ENCODE data around the gene SHANK2. TPM values are rescaled to one million over a fixed set of nuclear protein-coding genes. Genes with fewer than 3 reads are reported as not detected.

The SHANK2 gene
- polyA plus RNA-seq, 3 donors, result not detected

GRCh38 chr11:71204748-71205664 is 47.4 kb downstream of the SHANK2 start:
- intact Hi-C loops (cut with micrococcal nuclease), result no loop called here

GRCh38 chr11:71204294-71204693 is 48.1 kb downstream of the SHANK2 start:
- Mint-ChIP-seq H3K27me3 (ENCODE audit: low read depth in 3 of 3) (peaks cover 5 to 8% (median 6%) of the 10 kb centered on the region in 3 donors), H3K4me1 (no peaks in the 10 kb centered on the region), H3K36me3 (no peaks in the 10 kb centered on the region), H3K9me3 (peaks cover 0 to 7% (median 0%) of the 10 kb centered on the region in 7 donors), H3K4me3 (no peak overlapping the region), H3K27ac (no peak overlapping the region)
- no peaks in the 10 kb centered on the region for H3K4me1 ChIP-seq (ENCODE audit: control insufficient read depth in 1 of 2, insufficient read depth in 2 of 2, low read length in 2 of 2)
- no peak overlapping the region for H2AFZ ChIP-seq (ENCODE audit: insufficient read depth, low read depth, low read length, poor library complexity, severe bottlenecking)
- H3K4me2 ChIP-seq (replicated peaks; ENCODE audit: extremely low read depth, low read length, poor library complexity, severe bottlenecking), result no peak overlapping the region
- intact Hi-C loops (cut with micrococcal nuclease), result no loop called here
- no peaks in the 10 kb centered on the region for H3K36me3 ChIP-seq (replicated peaks in 1 of 2; ENCODE audit: control insufficient read depth in 1 of 2, insufficient read depth in 2 of 2, low read length in 2 of 2)
- no peak overlapping the region for H3K4me3 ChIP-seq (replicated peaks in 1 of 3; ENCODE audit: low read depth in 2 of 3, low read length in 3 of 3)
- WGBS (ENCODE audit: insufficient coverage), result 84% methylated on average over 12 of the region's 16 CpGs
- H3K27me3 ChIP-seq (ENCODE audit: control insufficient read depth in 2 of 2, insufficient read depth in 2 of 2, low read length in 2 of 2), result no peaks in the 10 kb centered on the region
- H3K9ac ChIP-seq (ENCODE audit: insufficient read depth, low read length, poor library complexity, severe bottlenecking), result no peak overlapping the region
- no peaks in the 10 kb centered on the region for H4K20me1 ChIP-seq (ENCODE audit: insufficient read depth, low read length)
- no peak overlapping the region for H3K27ac ChIP-seq (ENCODE audit: low read depth in 1 of 2, low read length in 2 of 2)
- H3K9me3 ChIP-seq (replicated peaks in 1 of 2; ENCODE audit: control insufficient read depth in 1 of 2, insufficient read depth in 1 of 2, low read length in 2 of 2), result no peaks in the 10 kb centered on the region
- no peak for TF ChIP-seq CTCF (IDR thresholded peaks at IDR 0.05)
- DNase-seq, result no peak
- H3K79me2 ChIP-seq (ENCODE audit: insufficient read depth, low read length), result no peaks in the 10 kb centered on the region

More at GRCh38 chr11:71204748-71205664, 47.4 kb downstream of the SHANK2 start:
- no peak overlapping the region for H3K4me2 ChIP-seq (replicated peaks; ENCODE audit: extremely low read depth, low read length, poor library complexity, severe bottlenecking)
- no peak for TF ChIP-seq CTCF (IDR thresholded peaks at IDR 0.05)
- H3K27me3 Mint-ChIP-seq (ENCODE audit: low read depth in 3 of 3), result peaks cover 5 to 10% (median 6%) of the 10 kb centered on the region in 3 donors
- H3K9ac ChIP-seq (ENCODE audit: insufficient read depth, low read length, poor library complexity, severe bottlenecking), result no peak overlapping the region
- H3K27me3 ChIP-seq (ENCODE audit: control insufficient read depth in 2 of 2, insufficient read depth in 2 of 2, low read length in 2 of 2), result no peaks in the 10 kb centered on the region
- H3K4me1 ChIP-seq (ENCODE audit: control insufficient read depth in 1 of 2, insufficient read depth in 2 of 2, low read length in 2 of 2), result no peaks in the 10 kb centered on the region
- no peak overlapping the region for H3K4me3 Mint-ChIP-seq
- H3K9me3 Mint-ChIP-seq, result peaks cover 0 to 7% (median 0%) of the 10 kb centered on the region in 7 donors
- no peak for DNase-seq
- no peaks in the 10 kb centered on the region for H3K9me3 ChIP-seq (replicated peaks in 1 of 2; ENCODE audit: control insufficient read depth in 1 of 2, insufficient read depth in 1 of 2, low read length in 2 of 2)
- no peak overlapping the region for H3K27ac ChIP-seq (ENCODE audit: low read depth in 1 of 2, low read length in 2 of 2)
- no peaks in the 10 kb centered on the region for H3K79me2 ChIP-seq (ENCODE audit: insufficient read depth, low read length)
- H3K4me3 ChIP-seq (replicated peaks in 1 of 3; ENCODE audit: low read depth in 2 of 3, low read length in 3 of 3), result no peak overlapping the region
- H3K36me3 ChIP-seq (replicated peaks in 1 of 2; ENCODE audit: control insufficient read depth in 1 of 2, insufficient read depth in 2 of 2, low read length in 2 of 2), result no peaks in the 10 kb centered on the region
- H3K27ac Mint-ChIP-seq, result no peak overlapping the region
- H4K20me1 ChIP-seq (ENCODE audit: insufficient read depth, low read length), result no peaks in the 10 kb centered on the region
- no peaks in the 10 kb centered on the region for H3K36me3 Mint-ChIP-seq
- WGBS (ENCODE audit: insufficient coverage), result 89% methylated on average over 8 of the region's 18 CpGs
- H3K4me1 Mint-ChIP-seq, result no peaks in the 10 kb centered on the region
- no peak overlapping the region for H2AFZ ChIP-seq (ENCODE audit: insufficient read depth, low read depth, low read length, poor library complexity, severe bottlenecking)
